Stimulated activated naive CD4-positive, alpha-beta T cell (primary cell): ENCODE results near the gene PLXNB2.

Experiments
- DNase-seq, 6 experiments: peaks; one replicate each; lab custom pipeline; 2025; lab: John Stamatoyannopoulos, UW

Gene PLXNB2

GRCh38 chr22:50298937-50299784, 8.3 kb downstream of the PLXNB2 start:
- DNase-seq: no peak

GRCh38 chr22:50298266-50298637, 9.2 kb downstream of the PLXNB2 start:
- no peak for DNase-seq

GRCh38 chr22:50297510-50298265, 9.8 kb downstream of the PLXNB2 start:
- no peak for DNase-seq

GRCh38 chr22:50296658-50297490, 10.6 kb downstream of the PLXNB2 start:
- no peak for DNase-seq

- DNase-seq: no peak
Measured at GRCh38 chr22:50294319-50294656, 13.2 kb downstream of the PLXNB2 start.

- no peak for DNase-seq
Measured at GRCh38 chr22:50293441-50294318, 13.8 kb downstream of the PLXNB2 start.

- no peak for DNase-seq
Measured at GRCh38 chr22:50292643-50293440, 14.6 kb downstream of the PLXNB2 start.

- DNase-seq: no peak
Measured at GRCh38 chr22:50289942-50290630, 17.4 kb downstream of the PLXNB2 start.

GRCh38 chr22:50289151-50289941, 18.1 kb downstream of the PLXNB2 start:
- DNase-seq: no peak

GRCh38 chr22:50287731-50288130, 19.7 kb downstream of the PLXNB2 start:
- no peak for DNase-seq

GRCh38 chr22:50286701-50287318, 20.6 kb downstream of the PLXNB2 start:
- DNase-seq: no peak

GRCh38 chr22:50286275-50286674, 21.2 kb downstream of the PLXNB2 start:
- DNase-seq: no peak

GRCh38 chr22:50285568-50286229, 21.7 kb downstream of the PLXNB2 start:
- DNase-seq: no peak

GRCh38 chr22:50284479-50284878, 23.0 kb downstream of the PLXNB2 start:
- DNase-seq: no peak

GRCh38 chr22:50283821-50284220, 23.6 kb downstream of the PLXNB2 start:
- DNase-seq: no peak

- no peak for DNase-seq
Measured at GRCh38 chr22:50282361-50283155, 24.9 kb downstream of the PLXNB2 start.

- DNase-seq: no peak
Measured at GRCh38 chr22:50281957-50282356, 25.5 kb downstream of the PLXNB2 start.
